ENCODE data around the gene FGF19. TPM values are rescaled to one million over a fixed set of nuclear protein-coding genes. Genes with fewer than 3 reads are reported as not detected.
A peak's percentile ranks its signal among the peaks of the same experiment; 100 is the strongest.

Gene FGF19
- total RNA-seq, 2 experiments from 2014 or later, result not detected

DNA sequence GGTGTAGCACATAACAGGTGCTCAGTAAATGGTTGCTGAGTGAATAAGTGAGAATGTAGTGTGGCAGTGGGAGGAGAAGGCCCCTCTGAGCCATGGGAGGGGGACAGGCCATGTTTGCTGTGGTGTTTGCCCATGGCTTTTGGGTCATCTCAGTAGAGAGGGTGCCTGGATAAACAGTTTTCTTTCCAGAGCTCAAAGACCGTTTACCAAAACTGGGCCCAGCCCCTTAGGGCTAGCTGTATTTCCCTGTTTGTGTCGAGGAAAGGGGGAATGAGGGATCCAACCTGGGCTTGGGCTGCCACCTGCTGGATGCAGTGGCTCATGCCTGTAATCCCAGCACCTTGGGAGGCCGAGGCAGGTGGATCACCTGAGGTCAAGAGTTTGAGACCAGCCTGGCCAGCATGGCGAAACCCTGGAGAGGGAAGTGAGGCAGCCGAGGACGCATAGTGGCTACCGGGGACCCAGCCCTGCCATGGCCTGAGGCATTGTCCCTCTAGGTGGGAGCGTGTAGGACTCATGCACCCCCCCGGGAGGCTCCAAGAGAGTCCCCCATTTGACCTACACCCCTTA lies 20.0 kb downstream of the FGF19 start:
- intact Hi-C loops (cut with micrococcal nuclease; ENCODE audit: unreplicated experiment), result no loop called here
- no peak overlapping the region for H2AFZ ChIP-seq (ENCODE audit: low read length)
- BruUV-seq (replicated peaks), result no TSS peak
- H3K79me2 ChIP-seq (ENCODE audit: insufficient read depth, low read depth, low read length), result no peaks in the 10 kb centered on the region
- H3K9me3 ChIP-seq (ENCODE audit: low read length), result no peaks in the 10 kb centered on the region
- CTCF ChIA-PET (ENCODE audit: unreplicated experiment), result no interaction called here
- no peak overlapping the region for H3K4me2 ChIP-seq (ENCODE audit: low read length)
- peak; percentile 10 for DNase-seq (ENCODE audit: low spot score)
- no peaks in the 10 kb centered on the region for H3K36me3 ChIP-seq (ENCODE audit: insufficient read depth, low read length)
- H4K20me1 ChIP-seq (ENCODE audit: insufficient read depth, low read length), result no peaks in the 10 kb centered on the region
- no peak overlapping the region for H3K4me3 ChIP-seq (ENCODE audit: low read depth, low read length, poor library complexity, severe bottlenecking)
- POLR2A ChIA-PET, result no interaction called here
- H3K4me1 ChIP-seq (ENCODE audit: insufficient read depth, low read length, poor library complexity, severe bottlenecking), result no peaks in the 10 kb centered on the region
- no peaks in the 10 kb centered on the region for H3K9me2 ChIP-seq (ENCODE audit: insufficient read depth, low read length)
- no peak overlapping the region for H3K27ac ChIP-seq (ENCODE audit: low read depth, low read length, poor library complexity, severe bottlenecking)
- no peak for TF ChIP-seq EZH2phosphoT487 (IDR thresholded peaks at IDR 0.05; ENCODE audit: borderline replicate concordance, low read depth, low read length)
- TF ChIP-seq, protein P1, sequence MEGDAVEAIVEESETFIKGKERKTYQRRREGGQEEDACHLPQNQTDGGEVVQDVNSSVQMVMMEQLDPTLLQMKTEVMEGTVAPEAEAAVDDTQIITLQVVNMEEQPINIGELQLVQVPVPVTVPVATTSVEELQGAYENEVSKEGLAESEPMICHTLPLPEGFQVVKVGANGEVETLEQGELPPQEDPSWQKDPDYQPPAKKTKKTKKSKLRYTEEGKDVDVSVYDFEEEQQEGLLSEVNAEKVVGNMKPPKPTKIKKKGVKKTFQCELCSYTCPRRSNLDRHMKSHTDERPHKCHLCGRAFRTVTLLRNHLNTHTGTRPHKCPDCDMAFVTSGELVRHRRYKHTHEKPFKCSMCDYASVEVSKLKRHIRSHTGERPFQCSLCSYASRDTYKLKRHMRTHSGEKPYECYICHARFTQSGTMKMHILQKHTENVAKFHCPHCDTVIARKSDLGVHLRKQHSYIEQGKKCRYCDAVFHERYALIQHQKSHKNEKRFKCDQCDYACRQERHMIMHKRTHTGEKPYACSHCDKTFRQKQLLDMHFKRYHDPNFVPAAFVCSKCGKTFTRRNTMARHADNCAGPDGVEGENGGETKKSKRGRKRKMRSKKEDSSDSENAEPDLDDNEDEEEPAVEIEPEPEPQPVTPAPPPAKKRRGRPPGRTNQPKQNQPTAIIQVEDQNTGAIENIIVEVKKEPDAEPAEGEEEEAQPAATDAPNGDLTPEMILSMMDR (conservative IDR thresholded peaks at IDR 0.05; ENCODE audit: low read length), result peak; percentile 67

DNA sequence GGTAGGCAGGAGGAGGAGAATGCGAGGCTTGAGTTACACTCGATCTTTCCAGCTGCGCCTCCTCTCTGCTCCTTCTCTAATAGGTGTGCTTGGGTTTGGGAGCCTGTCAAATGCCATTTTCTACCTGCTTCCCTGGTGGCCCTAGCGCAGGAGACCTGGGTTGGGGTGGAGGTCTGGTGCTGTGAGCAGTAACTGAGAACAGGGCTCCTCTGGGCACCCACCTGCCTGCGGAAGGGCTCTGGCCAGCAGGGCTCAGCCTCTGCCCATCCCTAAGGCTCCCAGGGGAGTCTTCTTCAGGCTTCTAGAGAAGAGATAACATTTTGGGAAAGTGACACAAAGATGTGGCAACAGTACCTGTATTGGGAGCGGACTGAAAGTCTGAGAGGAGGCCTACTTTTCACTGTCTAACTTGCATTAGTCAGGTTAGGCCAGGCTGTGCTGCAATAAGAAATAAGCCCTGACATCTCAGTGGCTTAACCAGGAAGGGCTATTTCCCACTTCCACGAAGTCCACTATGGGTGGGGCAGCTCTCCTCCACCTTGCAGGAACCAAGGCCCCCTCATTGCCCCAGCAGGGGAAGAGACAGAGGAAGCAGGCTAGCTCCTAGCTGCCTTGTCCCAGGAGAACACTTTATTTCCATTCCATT lies 21.0 kb downstream of the FGF19 start:
- no peak overlapping the region for H2AFZ ChIP-seq (ENCODE audit: low read length)
- no TSS peak for BruUV-seq (replicated peaks)
- intact Hi-C loops (cut with micrococcal nuclease; ENCODE audit: unreplicated experiment), result no loop called here

DNA sequence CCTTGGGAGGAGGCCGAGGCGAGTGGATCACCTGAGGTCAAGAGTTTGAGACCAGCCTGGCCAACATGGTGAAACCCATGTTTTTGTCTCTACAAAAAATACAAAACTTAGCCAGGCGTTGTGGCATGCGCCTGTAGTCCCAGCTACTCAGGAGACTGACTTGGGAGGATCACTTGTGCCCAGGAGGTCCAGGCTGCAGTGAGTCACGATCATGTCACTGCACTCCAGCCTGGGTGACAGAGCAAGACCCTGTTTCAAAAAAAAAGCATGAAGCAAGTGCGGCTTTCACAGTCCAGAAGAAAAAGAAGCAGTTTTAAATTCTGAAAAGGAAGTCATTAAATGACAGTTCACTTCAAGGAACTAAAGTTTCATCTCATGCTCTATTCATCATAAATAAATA lies 21.6 kb downstream of the FGF19 start:
- Histone ChIP-seq H3K4me1 (ENCODE audit: insufficient read depth, low read length, poor library complexity, severe bottlenecking) (no peaks in the 10 kb centered on the region), H3K4me3 (ENCODE audit: low read depth, low read length, poor library complexity, severe bottlenecking) (no peak overlapping the region), H3K9me3 (ENCODE audit: low read length) (no peaks in the 10 kb centered on the region), H3K36me3 (ENCODE audit: insufficient read depth, low read length) (no peaks in the 10 kb centered on the region), H3K9me2 (ENCODE audit: insufficient read depth, low read length) (no peaks in the 10 kb centered on the region), H3K4me2 (ENCODE audit: low read length) (no peak overlapping the region), H4K20me1 (ENCODE audit: insufficient read depth, low read length) (no peaks in the 10 kb centered on the region), H3K79me2 (ENCODE audit: insufficient read depth, low read depth, low read length) (no peaks in the 10 kb centered on the region), H3K27ac (ENCODE audit: low read depth, low read length, poor library complexity, severe bottlenecking) (no peak overlapping the region), H2AFZ (ENCODE audit: low read length) (no peak overlapping the region)
- no peak for DNase-seq (ENCODE audit: low spot score)
- ChIA-PET CTCF (ENCODE audit: unreplicated experiment) (no interaction called here), POLR2A (no interaction called here)
- BruUV-seq (replicated peaks), result no TSS peak
- TF ChIP-seq, protein P1 (conservative IDR thresholded peaks at IDR 0.05; ENCODE audit: low read length), result no peak
- TF ChIP-seq EZH2phosphoT487 (IDR thresholded peaks at IDR 0.05; ENCODE audit: borderline replicate concordance, low read depth, low read length), result no peak
- intact Hi-C loops (cut with micrococcal nuclease; ENCODE audit: unreplicated experiment), result no loop called here

More for the DNA sequence above, 21.0 kb downstream of the FGF19 start:
- no peaks in the 10 kb centered on the region for H3K36me3 ChIP-seq (ENCODE audit: insufficient read depth, low read length)
- H3K9me3 ChIP-seq (ENCODE audit: low read length), result no peaks in the 10 kb centered on the region
- TF ChIP-seq EZH2phosphoT487 (IDR thresholded peaks at IDR 0.05; ENCODE audit: borderline replicate concordance, low read depth, low read length), result no peak
- TF ChIP-seq, protein P1 (conservative IDR thresholded peaks at IDR 0.05; ENCODE audit: low read length), result no peak
- ChIA-PET CTCF (ENCODE audit: unreplicated experiment) (no interaction called here), POLR2A (no interaction called here)
- no peak for DNase-seq (ENCODE audit: low spot score)
- H3K79me2 ChIP-seq (ENCODE audit: insufficient read depth, low read depth, low read length), result no peaks in the 10 kb centered on the region
- H3K4me3 ChIP-seq (ENCODE audit: low read depth, low read length, poor library complexity, severe bottlenecking), result no peak overlapping the region
- H3K9me2 ChIP-seq (ENCODE audit: insufficient read depth, low read length), result no peaks in the 10 kb centered on the region
- no peak overlapping the region for H3K27ac ChIP-seq (ENCODE audit: low read depth, low read length, poor library complexity, severe bottlenecking)
- H3K4me1 ChIP-seq (ENCODE audit: insufficient read depth, low read length, poor library complexity, severe bottlenecking), result no peaks in the 10 kb centered on the region
- no peaks in the 10 kb centered on the region for H4K20me1 ChIP-seq (ENCODE audit: insufficient read depth, low read length)
- H3K4me2 ChIP-seq (ENCODE audit: low read length), result no peak overlapping the region

Data from OCI-LY7 (cell line).